Activated T-cell treated with anti-CD3 and anti-CD28 coated beads, Interleukin-2, amount 50 U/mL, for 24 hours (primary cell): ENCODE data around the gene MMUT.
"Not testable (repeated sequence)": the region's sequence is repeated elsewhere in the genome, so short reads cannot be mapped to it uniquely, and the experiment has no call there.

Experiments
- DNase-seq: peaks from one replicate; pipeline ENCODE4 v3.0.0-alpha.2; 2020
- H3K27ac Mint-ChIP-seq: 2 replicates; pipeline ENCODE4 v1.8.0; 2020; ENCODE audit warnings: mild to moderate bottlenecking, mixed read lengths
- H3K27me3 Mint-ChIP-seq: 2 replicates; pipeline ENCODE4 v1.8.0; 2020; ENCODE audit warnings: mixed read lengths
- H3K36me3 Mint-ChIP-seq: 2 replicates; pipeline ENCODE4 v1.8.0; 2020; ENCODE audit warnings: low read depth, mixed read lengths
- H3K4me1 Mint-ChIP-seq: 2 replicates; pipeline ENCODE4 v1.8.0; 2020; ENCODE audit warnings: low read depth, mixed read lengths
- H3K4me3 Mint-ChIP-seq: 2 replicates; pipeline ENCODE4 v1.8.0; 2020; ENCODE audit warnings: mild to moderate bottlenecking, moderate library complexity, mixed read lengths
- H3K9me3 Mint-ChIP-seq: 2 replicates; pipeline ENCODE4 v1.8.0; 2020; ENCODE audit warnings: mixed read lengths

Gene MMUT

DNA sequence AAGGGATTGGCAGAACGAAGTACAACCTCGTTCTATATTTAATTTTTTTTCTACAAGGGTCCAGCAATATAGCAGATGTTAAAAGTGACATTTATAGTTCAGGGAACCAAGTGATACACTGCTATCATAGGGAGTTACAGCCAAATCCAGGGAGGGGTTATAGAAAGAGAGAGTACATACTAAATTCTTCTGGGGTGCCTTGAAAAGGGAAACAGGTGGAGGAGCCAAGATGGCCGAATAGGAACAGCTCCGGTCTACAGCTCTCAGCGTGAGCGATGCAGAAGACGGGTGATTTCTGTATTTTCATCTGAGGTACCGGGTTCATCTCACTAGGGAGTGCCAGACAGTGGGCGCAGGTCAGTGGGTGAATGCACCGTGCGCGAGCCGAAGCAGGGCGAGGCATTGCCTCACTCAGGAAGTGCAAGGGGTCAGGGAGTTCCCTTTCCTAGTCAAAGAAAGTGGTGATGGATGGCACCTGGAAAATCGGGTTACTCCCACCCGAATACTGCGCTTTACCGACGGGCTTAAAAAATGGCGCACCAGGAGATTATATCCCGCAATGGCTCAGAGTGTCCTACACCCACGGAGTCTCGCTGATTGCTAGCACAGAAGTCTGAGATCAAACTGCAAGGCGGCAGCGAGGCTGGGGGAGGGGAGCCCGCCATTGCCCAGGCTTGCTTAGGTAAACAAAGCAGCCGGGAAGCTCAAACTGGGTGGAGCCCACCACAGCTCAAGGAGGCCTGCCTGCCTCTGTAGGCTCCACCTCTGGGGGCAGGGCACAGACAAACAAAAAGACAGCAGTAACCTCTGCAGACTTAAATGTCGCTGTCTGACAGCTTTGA is 76.2 kb downstream of the MMUT start:
- H3K36me3 Mint-ChIP-seq, H3K27ac Mint-ChIP-seq, DNase-seq, H3K4me3 Mint-ChIP-seq, H3K4me1 Mint-ChIP-seq, H3K9me3 Mint-ChIP-seq, H3K27me3 Mint-ChIP-seq: not testable (repeated sequence)

DNA sequence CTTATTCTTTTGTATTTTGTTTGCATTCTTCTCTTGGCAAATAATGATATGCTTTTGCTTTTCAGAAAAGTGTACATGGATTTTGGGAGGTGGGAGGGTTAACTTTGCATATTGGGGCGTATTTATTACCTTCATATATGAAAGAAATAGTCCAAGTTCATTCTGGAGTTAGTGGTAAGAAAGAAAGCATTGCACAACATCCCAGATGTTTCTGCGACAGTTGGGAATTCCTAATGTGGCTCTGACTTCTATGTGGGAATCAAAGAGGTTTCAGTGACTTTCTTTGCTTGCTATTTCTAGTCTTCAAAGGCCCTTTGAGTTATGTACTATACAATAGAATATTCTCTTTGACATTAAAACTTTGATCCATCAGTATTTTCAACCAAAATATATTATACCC is 78.1 kb downstream of the MMUT start:
- Mint-ChIP-seq H3K36me3 (no peaks in the 10 kb centered on the region), H3K4me3 (no peak overlapping the region), H3K27ac (no peak overlapping the region)

More for the DNA sequence above, 78.1 kb downstream of the MMUT start:
- H3K27me3 Mint-ChIP-seq = no peaks in the 10 kb centered on the region
- no peak for DNase-seq
- no peaks in the 10 kb centered on the region for H3K4me1 Mint-ChIP-seq
- no peaks in the 10 kb centered on the region for H3K9me3 Mint-ChIP-seq
